Jurkat, Clone E6-1 (cell line): ENCODE measurements around the gene PHLDA3. TPM values are rescaled to one million over a fixed set of nuclear protein-coding genes. Genes with fewer than 3 reads are reported as not detected.

Experiments used
- DNase-seq: peaks from one replicate; pipeline ENCODE4 v3.0.0-alpha.2; 2011; ENCODE audit warnings: low read depth, low spot score
- H3K4me3 ChIP-seq: 2 replicates; pipeline ENCODE4 v1.5.1; 2011; ENCODE audit warnings: mild to moderate bottlenecking, low read length, control low read depth, moderate library complexity
- polyA plus RNA-seq: library from polyadenylated mRNA; unstranded; fragments of >200 nt; gene quantifications from one replicate; pipeline ENCODE4 v1.2.1, GENCODE V29; 2012; ENCODE audit warnings: missing spikeins; ENCODE audit not compliant: insufficient read length, insufficient read depth

The PHLDA3 gene
- 12.4 TPM for polyA plus RNA-seq

GRCh38 chr1:201468844-201469644 lies at the start of gene PHLDA3:
Gene PHLDA3, minus strand, starts transcription at chr1:201469188. Its CDS starts 402 bp downstream, at chr1:201468786.
- peak; percentile 58 for DNase-seq
- peak within 1 kb of the TSS; percentile 54 for H3K4me3 ChIP-seq

- no peak overlapping the region for H3K4me3 ChIP-seq
- no peak for DNase-seq
Observed at GRCh38 chr1:201518071-201518470, 49.1 kb upstream of the PHLDA3 start.

DNA sequence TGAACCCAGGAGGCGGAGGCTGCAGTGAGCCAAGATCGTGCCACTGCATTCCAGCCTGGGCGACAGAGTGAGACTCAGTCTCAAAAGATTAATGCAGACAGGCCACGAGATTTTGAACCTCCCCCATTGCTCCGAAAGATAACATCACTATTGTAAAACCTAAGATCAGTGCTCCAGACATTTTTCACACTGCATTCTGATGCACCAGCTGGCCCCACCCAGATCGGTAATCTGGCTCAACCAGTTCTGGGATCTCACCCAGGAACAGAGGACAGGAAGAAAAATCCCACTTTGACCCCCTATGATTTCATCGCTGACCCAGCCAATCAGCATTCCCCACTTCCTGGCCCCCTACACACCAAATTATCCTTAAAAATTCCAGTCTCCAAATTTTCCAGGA lies 48.6 kb upstream of the PHLDA3 start:
- H3K4me3 ChIP-seq = no peak overlapping the region
- DNase-seq = no peak

GRCh38 chr1:201516511-201517127 lies 47.6 kb upstream of the PHLDA3 start:
- no peak for DNase-seq
- H3K4me3 ChIP-seq = no peak overlapping the region

DNA sequence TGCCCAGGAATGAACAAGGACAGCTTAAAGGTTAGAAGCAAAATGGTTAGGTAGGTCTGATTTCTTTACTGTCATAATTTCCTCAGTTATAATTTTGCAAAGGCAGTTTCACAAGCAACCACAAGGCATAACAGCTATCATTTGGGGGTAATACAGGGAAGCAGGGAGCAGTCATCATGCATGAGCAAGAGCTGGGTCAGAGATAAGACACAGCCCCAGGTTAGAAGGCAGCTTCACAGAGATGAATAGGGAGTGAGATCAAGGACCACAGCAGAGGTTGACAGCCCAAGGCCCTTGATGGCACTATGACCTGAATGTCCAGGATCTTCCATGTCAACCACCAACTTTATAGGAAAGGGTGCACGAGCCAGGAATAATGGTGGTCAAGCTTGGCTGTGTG lies 46.9 kb upstream of the PHLDA3 start:
- DNase-seq = no peak
- H3K4me3 ChIP-seq = no peak overlapping the region

DNA sequence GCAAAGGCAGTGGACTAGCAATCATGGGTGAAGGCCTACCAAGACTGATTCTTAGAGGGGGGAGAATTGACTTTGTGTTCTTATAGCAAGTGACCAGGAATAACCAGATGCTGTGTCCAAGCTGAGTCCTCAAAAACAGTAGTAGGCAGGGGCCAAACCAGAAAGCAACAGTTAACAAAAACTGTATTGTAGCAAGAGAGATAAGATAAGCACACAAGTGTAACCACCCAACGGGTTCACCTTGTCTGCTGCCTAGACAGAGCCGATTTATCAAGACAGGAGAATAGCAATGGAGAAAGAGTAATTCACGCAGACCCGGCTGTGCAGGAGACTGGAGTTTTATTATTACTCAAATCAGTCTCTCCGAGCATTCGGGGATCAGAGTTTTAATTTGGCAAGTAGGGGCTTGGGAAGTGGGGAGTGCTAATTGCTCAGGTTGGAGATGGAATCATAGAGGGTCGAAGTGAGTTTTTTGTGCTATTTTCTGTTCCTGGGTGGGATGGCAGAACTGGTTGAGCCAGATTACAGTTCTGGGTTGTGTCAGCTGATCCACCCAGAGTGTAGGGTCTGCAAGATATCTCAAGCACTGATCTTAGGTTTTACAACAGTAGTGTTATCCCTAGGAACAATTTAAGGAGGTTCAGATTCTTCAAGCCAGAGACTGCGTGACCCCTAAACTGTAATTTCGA lies 46.2 kb upstream of the PHLDA3 start:
- DNase-seq = no peak
- no peak overlapping the region for H3K4me3 ChIP-seq

DNA sequence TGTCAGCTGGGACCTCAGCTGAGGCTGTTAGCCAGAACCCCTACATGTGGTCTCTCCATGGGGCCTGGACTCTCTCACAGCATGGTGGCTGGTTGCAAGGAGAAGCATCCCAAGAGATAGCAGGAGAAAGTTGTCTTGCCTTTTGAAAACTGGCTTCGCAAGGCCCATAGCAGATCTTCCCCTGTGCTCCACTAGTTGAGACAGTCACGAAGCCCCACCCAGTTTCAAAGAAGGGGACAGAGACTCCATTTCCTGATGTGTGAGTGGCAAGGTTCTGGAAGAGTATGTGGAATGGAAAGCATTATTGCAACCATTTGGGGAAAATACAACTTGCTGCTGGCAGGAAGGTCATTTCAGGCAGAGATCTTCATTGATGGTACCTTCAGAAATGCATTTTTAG lies 45.5 kb upstream of the PHLDA3 start:
- no peak overlapping the region for H3K4me3 ChIP-seq
- DNase-seq = no peak

- H3K4me3 ChIP-seq = no peak overlapping the region
- DNase-seq = no peak
Observed at GRCh38 chr1:201513498-201514243, 44.7 kb upstream of the PHLDA3 start.

- DNase-seq = no peak
- H3K4me3 ChIP-seq = no peak overlapping the region
Observed at GRCh38 chr1:201511941-201512539, 43.1 kb upstream of the PHLDA3 start.

DNA sequence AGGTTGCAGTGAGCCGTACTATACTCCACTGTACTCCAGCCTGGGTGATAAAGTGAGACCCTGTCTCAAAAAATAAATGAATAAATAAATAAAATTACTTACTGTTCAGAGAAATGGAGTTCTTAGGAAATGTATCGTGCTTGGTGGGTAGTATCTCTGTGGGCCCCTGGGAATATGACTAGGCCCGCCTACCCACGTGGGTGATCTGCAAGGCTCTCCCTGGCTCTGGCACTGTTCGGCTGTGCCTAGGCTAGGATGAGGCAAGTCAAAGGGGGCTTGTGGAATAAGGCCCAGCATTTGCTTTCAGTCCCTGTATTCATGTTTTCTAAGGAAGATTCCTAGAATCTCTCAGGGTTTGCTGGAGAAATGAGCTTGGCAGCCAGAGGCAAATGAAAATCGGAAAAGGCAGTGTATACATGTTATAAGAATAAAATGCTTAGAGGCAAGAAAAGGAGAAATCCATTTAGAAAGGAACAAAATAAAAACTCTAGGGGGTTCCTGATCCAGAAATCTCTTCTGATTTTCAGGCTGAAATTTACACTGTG lies 42.5 kb upstream of the PHLDA3 start:
- no peak overlapping the region for H3K4me3 ChIP-seq
- no peak for DNase-seq

GRCh38 chr1:201510734-201511133 lies 41.7 kb upstream of the PHLDA3 start:
- DNase-seq = no peak
- H3K4me3 ChIP-seq = no peak overlapping the region

- no peak overlapping the region for H3K4me3 ChIP-seq
- DNase-seq = no peak
Observed at GRCh38 chr1:201509601-201510374, 40.8 kb upstream of the PHLDA3 start.

DNA sequence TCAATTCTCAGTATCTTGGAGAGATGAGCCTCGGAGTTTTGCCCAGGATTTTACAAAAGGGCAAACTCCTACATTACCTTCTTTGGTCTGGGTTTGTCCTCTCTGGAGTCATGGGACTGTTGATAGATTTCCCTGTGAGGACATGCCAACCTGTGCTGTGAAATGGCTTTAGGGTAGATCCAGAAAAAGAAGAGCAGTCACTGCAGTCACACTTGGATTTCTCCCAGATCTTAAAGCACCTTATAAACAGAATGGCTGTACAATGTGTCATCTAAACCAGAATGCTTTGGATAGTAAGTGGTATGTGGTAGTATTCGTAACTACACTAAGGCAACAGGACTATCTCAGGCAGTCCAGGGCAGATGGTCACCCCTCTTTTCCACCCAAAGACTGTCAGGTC lies 39.8 kb upstream of the PHLDA3 start:
- no peak overlapping the region for H3K4me3 ChIP-seq
- DNase-seq = no peak

DNA sequence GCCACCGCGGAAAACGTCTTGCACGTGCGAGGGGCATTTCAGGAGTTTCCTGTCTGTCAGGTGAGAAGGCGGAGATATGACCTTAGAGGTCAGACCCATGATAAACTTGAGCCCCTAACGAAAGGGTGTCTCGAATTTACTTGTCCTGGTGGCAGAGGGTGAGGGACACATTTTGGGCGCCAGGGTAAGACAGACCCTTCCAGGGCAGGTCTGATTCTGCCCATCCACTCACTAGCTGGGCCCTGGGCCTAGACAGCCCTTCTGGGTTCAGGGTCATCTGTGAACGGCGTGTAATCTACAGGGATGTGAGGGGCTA lies 38.3 kb upstream of the PHLDA3 start:
- DNase-seq = no peak

GRCh38 chr1:201506557-201507359 lies 37.8 kb upstream of the PHLDA3 start, which contains the start of gene CSRP1:
Gene CSRP1, minus strand, starts transcription at chr1:201507123. Its CDS starts 10,820 bp downstream, at chr1:201496303.
- DNase-seq = peak; percentile 80
- peak within 1 kb of the TSS; percentile 78 for H3K4me3 ChIP-seq

More for the DNA sequence above, 38.3 kb upstream of the PHLDA3 start:
- peak overlapping the region; percentile 78 for H3K4me3 ChIP-seq

DNA sequence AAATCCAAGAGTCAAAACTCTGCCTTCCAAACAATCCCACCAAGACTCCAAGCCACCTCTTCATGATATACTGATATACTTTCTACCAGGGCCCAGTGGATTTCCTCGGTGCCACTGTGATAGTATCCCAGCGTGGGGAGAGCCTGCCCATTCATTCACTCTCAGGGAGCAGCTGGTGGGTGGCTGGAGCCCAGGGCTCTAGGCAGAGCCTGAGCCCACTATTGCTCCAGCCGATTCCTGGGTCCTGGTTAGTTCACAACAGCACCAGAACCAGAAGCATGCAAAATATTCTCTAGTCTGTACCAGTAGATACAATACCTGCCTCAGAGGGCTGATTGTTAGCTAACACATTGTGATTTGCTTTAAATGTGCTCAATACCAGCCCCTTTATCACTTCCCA lies 37.1 kb upstream of the PHLDA3 start:
- no peak for DNase-seq
- H3K4me3 ChIP-seq = peak overlapping the region; percentile 78

DNA sequence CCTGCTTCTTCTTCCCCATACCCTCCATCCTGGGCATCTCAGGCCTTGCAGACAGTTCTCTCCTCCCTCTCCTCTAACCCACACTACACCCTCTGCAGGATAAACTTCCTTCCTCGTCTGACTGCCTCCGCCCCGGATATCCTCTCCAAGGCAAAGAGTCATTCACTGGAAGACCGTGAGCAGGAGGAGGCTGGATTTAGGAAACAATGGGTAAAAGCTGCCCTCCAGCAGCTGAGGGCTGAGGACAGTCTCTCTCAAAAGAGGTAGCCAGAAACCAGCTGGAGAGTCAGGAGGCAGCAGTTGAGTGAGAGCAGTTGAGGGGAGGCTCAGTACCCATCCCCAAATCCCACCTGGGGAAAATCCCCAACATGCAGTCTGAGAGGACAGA lies 36.5 kb upstream of the PHLDA3 start:
- peak overlapping the region; percentile 78 for H3K4me3 ChIP-seq
- no peak for DNase-seq
